Ishikawa (cell line): ENCODE results near the gene SPACA6.

Experiments used
- CEBPB ChIP-seq: IDR thresholded peaks from 2 replicates; pipeline ENCODE4 v1.6.1; 2012
- CREB1 ChIP-seq: IDR thresholded peaks from 2 replicates; pipeline ENCODE4 v1.6.1; 2012; ENCODE audit warnings: low read depth
- EGR1 ChIP-seq: IDR thresholded peaks from 2 replicates; pipeline ENCODE4 v1.6.1; 2012
- EP300 ChIP-seq: IDR thresholded peaks from 2 replicates; pipeline ENCODE4 v1.6.1; 2012; ENCODE audit warnings: borderline replicate concordance
- FOXM1 ChIP-seq: IDR thresholded peaks from 2 replicates; pipeline ENCODE4 v1.6.1; 2012; ENCODE audit warnings: low read depth, borderline replicate concordance
- MAX ChIP-seq: IDR thresholded peaks from 2 replicates; pipeline ENCODE4 v1.6.1; 2012
- NFIC ChIP-seq: IDR thresholded peaks from 2 replicates; pipeline ENCODE4 v1.6.1; 2012
- RAD21 ChIP-seq: IDR thresholded peaks from 2 replicates; pipeline ENCODE4 v1.6.1; 2012; ENCODE audit warnings: low read depth
- REST ChIP-seq: IDR thresholded peaks from 2 replicates; pipeline ENCODE4 v1.6.1; 2012; ENCODE audit warnings: low read depth, mild to moderate bottlenecking
- TAF1 ChIP-seq: IDR thresholded peaks from 2 replicates; pipeline ENCODE4 v1.6.1; 2012; ENCODE audit warnings: low read depth, mild to moderate bottlenecking
- TCF12 ChIP-seq: IDR thresholded peaks from 2 replicates; pipeline ENCODE4 v1.6.1; 2012; ENCODE audit warnings: low read depth
- TEAD4 ChIP-seq: IDR thresholded peaks from 2 replicates; pipeline ENCODE4 v1.6.1; 2012
- USF1 ChIP-seq: IDR thresholded peaks from 2 replicates; pipeline ENCODE4 v1.6.1; 2012
- YY1 ChIP-seq: IDR thresholded peaks from 2 replicates; pipeline ENCODE4 v1.6.1; 2012; ENCODE audit warnings: low read depth
- ZBTB7A ChIP-seq: IDR thresholded peaks from 2 replicates; pipeline ENCODE4 v1.6.1; 2012; ENCODE audit warnings: low read depth

The SPACA6 gene

GRCh38 chr19:51690454-51691073, 2.6 kb upstream of the SPACA6 start:
- TF ChIP-seq ZBTB7A, result peak; percentile 77
- no peak for TF ChIP-seq FOXM1
- 0 out of 2 replicates have a peak, but pooled peaks have one; percentile 18 for TF ChIP-seq MAX
- no peak for TF ChIP-seq CEBPB
- TF ChIP-seq NFIC, result peak; percentile 86

- no peak for TF ChIP-seq ZBTB7A
Observed at GRCh38 chr19:51691074-51691583, 2.0 kb upstream of the SPACA6 start.

DNA sequence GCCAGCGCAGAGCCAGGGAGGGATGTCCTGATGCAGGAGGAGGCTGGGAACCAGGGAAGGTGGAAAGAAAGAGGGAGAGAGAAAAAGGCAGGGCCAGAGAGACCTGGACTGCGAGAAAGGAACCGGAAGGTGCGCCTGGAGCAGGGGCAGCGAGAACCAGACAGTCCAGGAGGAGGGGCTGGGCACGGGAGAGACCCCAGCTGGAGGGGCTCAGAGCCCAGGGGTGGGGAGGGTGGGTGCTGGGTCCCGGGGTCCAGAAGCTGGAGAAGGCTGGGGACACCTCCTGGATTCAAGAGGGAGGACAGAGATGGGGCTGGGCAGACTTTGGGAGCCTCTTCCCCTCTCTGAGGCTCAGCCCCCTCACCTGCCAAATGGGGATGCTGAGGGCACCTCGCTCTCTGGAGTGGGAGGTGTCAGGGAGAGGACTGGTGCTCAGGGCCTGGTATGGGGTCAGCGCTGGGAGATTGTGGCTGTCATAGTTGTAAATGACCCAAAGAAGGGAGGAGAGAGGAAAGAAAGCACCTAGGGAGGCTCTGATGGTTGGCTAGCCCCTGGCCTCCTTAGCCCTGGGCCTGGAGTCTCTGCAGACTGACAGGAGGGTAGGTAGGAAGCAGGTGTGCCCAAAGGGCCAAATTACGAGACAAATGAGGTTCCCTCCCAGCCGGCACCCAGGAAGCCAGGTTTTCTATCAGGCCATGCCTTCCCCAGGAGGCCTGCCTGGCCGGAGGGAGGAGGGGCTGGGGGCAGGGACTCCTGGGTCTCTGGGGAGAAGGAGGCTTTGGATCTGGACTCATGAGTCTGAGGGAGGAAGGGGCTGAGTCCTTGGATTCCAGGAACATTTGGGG, 1.3 kb upstream of the SPACA6 start:
- no peak for TF ChIP-seq USF1
- TF ChIP-seq TCF12, result no peak
- no peak for TF ChIP-seq RAD21
- TF ChIP-seq FOXM1, result no peak
- TF ChIP-seq CEBPB, result no peak
- no peak for TF ChIP-seq REST
- no peak for TF ChIP-seq TEAD4
- no peak for TF ChIP-seq EP300
- TF ChIP-seq CREB1, result no peak
- no peak for TF ChIP-seq NFIC
- no peak for TF ChIP-seq EGR1
- TF ChIP-seq ZBTB7A, result no peak
- TF ChIP-seq MAX, result no peak
- no peak for TF ChIP-seq YY1
- no peak for TF ChIP-seq TAF1

- TF ChIP-seq REST, result no peak
- TF ChIP-seq MAX, result no peak
- no peak for TF ChIP-seq TCF12
- TF ChIP-seq CEBPB, result no peak
- TF ChIP-seq EGR1, result no peak
- no peak for TF ChIP-seq TEAD4
- TF ChIP-seq CREB1, result no peak
- no peak for TF ChIP-seq TAF1
Observed at GRCh38 chr19:51692468-51692867, 662 bp upstream of the SPACA6 start.

DNA sequence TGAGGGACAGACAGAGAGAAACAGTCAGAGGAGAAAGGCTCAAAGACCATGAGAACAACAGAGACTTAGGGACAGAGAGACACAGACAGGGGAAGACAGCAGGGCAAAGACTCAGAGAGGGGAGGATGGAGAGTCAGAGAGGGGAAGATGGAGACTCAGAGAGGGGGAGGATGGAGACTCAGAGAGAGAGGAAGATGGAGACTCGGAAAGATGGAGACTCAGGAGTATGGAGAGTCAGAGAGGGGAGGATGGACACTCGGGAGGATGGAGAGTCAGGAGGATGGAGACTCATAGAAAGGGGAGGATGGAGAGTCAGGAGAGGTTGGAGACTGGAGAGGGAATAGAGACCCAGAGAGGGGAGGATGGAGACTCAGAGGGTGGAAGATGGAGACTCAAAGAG, 689 bp downstream of the SPACA6 start:
- TF ChIP-seq EGR1 (no peak), USF1 (no peak), NFIC (no peak), MAX (no peak), CREB1 (no peak), TAF1 (no peak), FOXM1 (no peak), REST (no peak), RAD21 (no peak), CEBPB (no peak), ZBTB7A (no peak), TCF12 (no peak), TEAD4 (no peak), YY1 (no peak), EP300 (no peak)
